Astrocyte of the cerebellum (primary cell): ENCODE measurements around the gene PLEKHG4.

ENCODE experiments used
- DNase-seq: peaks from one replicate; pipeline ENCODE4 v3.0.0-alpha.2; 2011; ENCODE audit warnings: low read depth
- H3K4me3 ChIP-seq: 2 replicates; pipeline ENCODE4 v1.5.1; 2011; ENCODE audit warnings: mild to moderate bottlenecking, low read depth, low read length, moderate library complexity
- CTCF ChIP-seq: IDR thresholded peaks from 2 replicates; pipeline ENCODE4 v1.5.1; 2012; ENCODE audit warnings: low read length, low read depth, moderate library complexity, mild to moderate bottlenecking; ENCODE audit errors: missing control alignments
- in situ Hi-C: cut with HindIII; loops from 2 replicates; pipeline ENCODE4 v1.10.0; 2017; ENCODE audit warnings: low sequenced_read_pairs

Gene PLEKHG4

GRCh38 chr16:67256701-67257230 lies 22.6 kb upstream of the PLEKHG4 start:
- TF ChIP-seq CTCF, result no peak
- in situ Hi-C loops, result no loop called here

GRCh38 chr16:67257486-67258160 lies 21.7 kb upstream of the PLEKHG4 start:
- no peak for TF ChIP-seq CTCF
- DNase-seq, result no peak
- in situ Hi-C loops, result no loop called here
- no peak overlapping the region for H3K4me3 ChIP-seq

More at GRCh38 chr16:67256701-67257230, 22.6 kb upstream of the PLEKHG4 start:
- no peak overlapping the region for H3K4me3 ChIP-seq
- DNase-seq, result no peak

GRCh38 chr16:67258161-67258835 lies 21.0 kb upstream of the PLEKHG4 start:
- DNase-seq, result no peak
- no peak for TF ChIP-seq CTCF

GRCh38 chr16:67259705-67260104 lies 19.6 kb upstream of the PLEKHG4 start:
- H3K4me3 ChIP-seq, result no peak overlapping the region
- DNase-seq, result no peak
- in situ Hi-C loops, result loop anchor here (5.0 to 10.0 kb wide), 2 partner anchors 78 to 185 kb away; no protein-coding TSS in a partner anchor
- no peak for TF ChIP-seq CTCF

More at GRCh38 chr16:67258161-67258835, 21.0 kb upstream of the PLEKHG4 start:
- in situ Hi-C loops, result no loop called here
- H3K4me3 ChIP-seq, result no peak overlapping the region

- TF ChIP-seq CTCF, result peak; percentile 81
- no peak overlapping the region for H3K4me3 ChIP-seq
- in situ Hi-C loops, result loop anchor here (5.0 to 10.0 kb wide), 2 partner anchors 77 to 184 kb away; no protein-coding TSS in a partner anchor
- DNase-seq, result peak; percentile 47
Observed at GRCh38 chr16:67260426-67261063, 18.8 kb upstream of the PLEKHG4 start.

GRCh38 chr16:67263201-67263600 lies 16.1 kb upstream of the PLEKHG4 start:
- no peak overlapping the region for H3K4me3 ChIP-seq
- DNase-seq, result no peak
- TF ChIP-seq CTCF, result no peak
- in situ Hi-C loops, result loop anchor here (5.0 to 10.0 kb wide), 2 partner anchors 74 to 182 kb away; no protein-coding TSS in a partner anchor
